ENCODE data around the gene PROM2.

DNA sequence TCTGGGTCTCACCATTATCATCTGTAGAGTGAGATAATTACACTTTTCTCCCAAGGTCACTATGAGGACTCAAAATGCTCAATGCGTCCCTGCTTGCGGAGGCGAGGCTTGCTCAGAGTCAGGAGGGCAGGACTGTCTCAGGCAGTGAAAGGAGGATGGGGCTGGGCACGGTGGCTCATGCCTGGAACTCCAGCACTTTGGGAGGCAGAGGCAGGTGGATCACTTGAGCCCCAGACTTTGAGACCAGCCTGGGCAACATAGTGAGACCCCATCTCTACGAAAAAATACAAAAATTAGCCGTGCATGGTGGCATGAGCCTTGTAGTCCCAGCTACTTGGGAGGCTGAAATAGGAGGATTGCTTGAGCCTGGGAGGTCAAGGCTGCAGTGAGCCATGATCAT lies 21.1 kb downstream of the PROM2 start:
- TF ChIP-seq, protein P1, sequence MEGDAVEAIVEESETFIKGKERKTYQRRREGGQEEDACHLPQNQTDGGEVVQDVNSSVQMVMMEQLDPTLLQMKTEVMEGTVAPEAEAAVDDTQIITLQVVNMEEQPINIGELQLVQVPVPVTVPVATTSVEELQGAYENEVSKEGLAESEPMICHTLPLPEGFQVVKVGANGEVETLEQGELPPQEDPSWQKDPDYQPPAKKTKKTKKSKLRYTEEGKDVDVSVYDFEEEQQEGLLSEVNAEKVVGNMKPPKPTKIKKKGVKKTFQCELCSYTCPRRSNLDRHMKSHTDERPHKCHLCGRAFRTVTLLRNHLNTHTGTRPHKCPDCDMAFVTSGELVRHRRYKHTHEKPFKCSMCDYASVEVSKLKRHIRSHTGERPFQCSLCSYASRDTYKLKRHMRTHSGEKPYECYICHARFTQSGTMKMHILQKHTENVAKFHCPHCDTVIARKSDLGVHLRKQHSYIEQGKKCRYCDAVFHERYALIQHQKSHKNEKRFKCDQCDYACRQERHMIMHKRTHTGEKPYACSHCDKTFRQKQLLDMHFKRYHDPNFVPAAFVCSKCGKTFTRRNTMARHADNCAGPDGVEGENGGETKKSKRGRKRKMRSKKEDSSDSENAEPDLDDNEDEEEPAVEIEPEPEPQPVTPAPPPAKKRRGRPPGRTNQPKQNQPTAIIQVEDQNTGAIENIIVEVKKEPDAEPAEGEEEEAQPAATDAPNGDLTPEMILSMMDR (IDR thresholded peaks at IDR 0.05; ENCODE audit: insufficient read depth, low read length, poor library complexity, severe bottlenecking), result no peak
- TF ChIP-seq EZH2phosphoT487 (conservative IDR thresholded peaks at IDR 0.05; ENCODE audit: low read length), result no peak

Measured in SU-DHL-6 (cell line).